Tibial nerve (tissue), 4 donors: ENCODE results near the gene PDZRN3. TPM values are rescaled to one million over a fixed set of nuclear protein-coding genes. Genes with fewer than 3 reads are reported as not detected.

Experiments
- DNase-seq, 2 donors: peaks; one replicate each; pipeline ENCODE4 v3.0.0-alpha.2; 2019; ENCODE audit warnings: low spot score in 2 of 2
- H3K27ac ChIP-seq, 4 donors: fragments of 200-600 bp; sonication (generic) in 3 of 4; one replicate each; pipeline ENCODE4 v1.5.1; 2017 to 2019; ENCODE audit warnings: mild to moderate bottlenecking in 1 of 4
- H3K27me3 ChIP-seq, 2 donors: fragments of 200-600 bp; sonication (generic) in 1 of 2; one replicate each; pipeline versions ENCODE4 v1.5.1 to v1.6.0; 2017 to 2019
- H3K36me3 ChIP-seq, 3 donors: fragments of 200-600 bp; sonication (generic); one replicate each; pipeline ENCODE4 v1.5.1; 2018 to 2019
- H3K4me1 ChIP-seq, 4 donors: fragments of 200-600 bp; sonication (generic) in 3 of 4; one replicate each; pipeline ENCODE4 v1.5.1; 2017 to 2019
- H3K4me3 ChIP-seq, 4 donors: fragments of 200-600 bp; sonication (generic) in 3 of 4; one replicate each; pipeline ENCODE4 v1.5.1; 2017 to 2019; ENCODE audit warnings: mild to moderate bottlenecking in 1 of 4, moderate library complexity in 1 of 4
- H3K9me3 ChIP-seq, 4 donors: fragments of 200-600 bp; sonication (generic) in 3 of 4; one replicate each; pipeline ENCODE4 v1.5.1; 2017 to 2019
- CTCF ChIP-seq, 5 experiments: fragments of 200-600 bp in 3 of 5; fragments of 450-650 bp in 2 of 5; sonication (generic) in 3 of 5; IDR thresholded peaks; one replicate each; pipeline ENCODE4 v1.5.1; 2016 to 2019; ENCODE audit warnings: antibody characterized with exemption in 5 of 5, mild to moderate bottlenecking in 3 of 5, moderate library complexity in 2 of 5
- EP300 ChIP-seq, 2 donors: sonication (generic); formaldehyde crosslinking; IDR thresholded peaks; one replicate each; pipeline ENCODE4 v1.6.1; 2017; ENCODE audit warnings: antibody characterized with exemption in 2 of 2, mild to moderate bottlenecking in 1 of 2
- POLR2A ChIP-seq, 2 donors: fragments of 450-650 bp; IDR thresholded peaks; one replicate each; pipeline ENCODE4 v1.6.1; 2017; ENCODE audit warnings: antibody characterized with exemption in 2 of 2, mild to moderate bottlenecking in 2 of 2, moderate library complexity in 2 of 2
- WGBS, 2 donors: methylation state at CpG; one replicate each; pipeline ENCODE4 v1.1.5; 2018; 5-methylcytosine and 5-hydroxymethylcytosine counted together
- total RNA-seq, 4 donors: library from RNA; depleted of rRNA; stranded (reverse); fragments of >200 nt; gene quantifications; one replicate each; pipeline ENCODE4 v1.1.0, GENCODE V29; 2016

PDZRN3 gene
- total RNA-seq, 4 donors from 2014 or later, result 48.3 to 87.2 (median 64.3) TPM

DNA sequence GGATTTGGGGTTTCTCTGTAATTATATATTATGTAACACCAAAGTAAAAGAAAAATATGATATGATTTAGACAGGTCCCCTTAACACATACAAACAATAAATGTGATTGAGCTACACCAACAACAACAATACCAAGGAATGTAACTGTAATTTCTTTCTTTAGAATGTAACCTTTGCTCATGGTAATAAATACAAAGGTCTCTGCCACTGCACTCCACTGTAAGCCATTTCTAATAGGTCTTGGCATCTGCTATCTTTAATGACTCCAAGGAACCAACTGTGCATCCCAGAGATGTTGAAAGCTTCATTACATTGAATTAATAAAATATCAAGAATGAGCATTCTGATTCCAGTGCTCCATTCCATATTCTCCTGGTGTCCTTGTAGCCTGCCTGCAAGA lies 88.8 kb downstream of the PDZRN3 start:
- Histone ChIP-seq H3K4me1 (peaks cover 0 to 10% (median 0%) of the 10 kb centered on the region in 4 donors), H3K27me3 (no peaks in the 10 kb centered on the region), H3K4me3 (no peak overlapping the region), H3K9me3 (no peaks in the 10 kb centered on the region), H3K27ac (no peak overlapping the region), H3K36me3 (no peaks in the 10 kb centered on the region)
- no peak for DNase-seq
- TF ChIP-seq EP300 (IDR thresholded peaks at IDR 0.05) (no peak), CTCF (IDR thresholded peaks at IDR 0.05) (no peak), POLR2A (IDR thresholded peaks at IDR 0.05) (no peak)

- Histone ChIP-seq H3K9me3 (no peaks in the 10 kb centered on the region), H3K36me3 (no peaks in the 10 kb centered on the region), H3K27me3 (no peaks in the 10 kb centered on the region), H3K27ac (no peak overlapping the region), H3K4me1 (peaks cover 0 to 11% (median 0%) of the 10 kb centered on the region in 4 donors), H3K4me3 (no peak overlapping the region)
- DNase-seq, result no peak
- TF ChIP-seq EP300 (IDR thresholded peaks at IDR 0.05), result no peak
- TF ChIP-seq CTCF (IDR thresholded peaks at IDR 0.05), result no peak
- no peak for TF ChIP-seq POLR2A (IDR thresholded peaks at IDR 0.05)
These were observed 89.6 kb downstream of the PDZRN3 start for GRCh38 chr3:73535137-73535536.

GRCh38 chr3:73530022-73530396 lies 94.7 kb downstream of the PDZRN3 start:
- Histone ChIP-seq H3K4me1 (peaks cover 0 to 28% (median 4%) of the 10 kb centered on the region in 4 donors), H3K27me3 (no peaks in the 10 kb centered on the region), H3K9me3 (no peaks in the 10 kb centered on the region), H3K36me3 (no peaks in the 10 kb centered on the region), H3K27ac (peak overlapping the region in 1 of 4 donors; percentile 64), H3K4me3 (no peak overlapping the region)
- 29 to 30% methylated on average over 4 of the region's 4 CpGs for WGBS, 2 donors
- TF ChIP-seq CTCF (IDR thresholded peaks at IDR 0.05) (no peak), EP300 (IDR thresholded peaks at IDR 0.05) (peak in 1 of 2 donors; percentile 5)
- no peak for DNase-seq

GRCh38 chr3:73529308-73530021 lies 95.3 kb downstream of the PDZRN3 start:
- Histone ChIP-seq H3K27me3 (no peaks in the 10 kb centered on the region), H3K27ac (peak overlapping the region in 1 of 4 donors; percentile 64), H3K9me3 (no peaks in the 10 kb centered on the region), H3K36me3 (no peaks in the 10 kb centered on the region), H3K4me3 (no peak overlapping the region), H3K4me1 (peaks cover 0 to 30% (median 4%) of the 10 kb centered on the region in 4 donors)
- no peak for DNase-seq
- TF ChIP-seq CTCF (IDR thresholded peaks at IDR 0.05), result no peak
- no peak for TF ChIP-seq EP300 (IDR thresholded peaks at IDR 0.05)
- no peak for TF ChIP-seq POLR2A (IDR thresholded peaks at IDR 0.05)
- 44 to 58% methylated on average over 3 of the region's 3 CpGs for WGBS, 2 donors

GRCh38 chr3:73525591-73525990 lies 99.2 kb downstream of the PDZRN3 start:
- TF ChIP-seq POLR2A (IDR thresholded peaks at IDR 0.05) (no peak), EP300 (IDR thresholded peaks at IDR 0.05) (no peak), CTCF (IDR thresholded peaks at IDR 0.05) (no peak)
- WGBS, 2 donors, result 85 to 91% methylated on average over 6 of the region's 6 CpGs
- Histone ChIP-seq H3K27me3 (no peaks in the 10 kb centered on the region), H3K4me1 (peaks cover 0 to 43% (median 6%) of the 10 kb centered on the region in 4 donors), H3K9me3 (peaks cover 0 to 4% (median 0%) of the 10 kb centered on the region in 4 donors), H3K4me3 (no peak overlapping the region), H3K27ac (no peak overlapping the region), H3K36me3 (no peaks in the 10 kb centered on the region)
- no peak for DNase-seq
